UCSD-AML1 (cell line): ENCODE data around the gene PSAT1.

Experiments used
- DNase-seq: peaks from one replicate; lab custom pipeline; 2025; ENCODE audit not compliant: unreplicated experiment; lab: John Stamatoyannopoulos, UW

The PSAT1 gene

GRCh38 chr9:78316166-78316892 lies 19.4 kb downstream of the PSAT1 start:
- no peak for DNase-seq

GRCh38 chr9:78319197-78320029 lies 22.5 kb downstream of the PSAT1 start:
- no peak for DNase-seq

- DNase-seq = no peak
Observed at GRCh38 chr9:78320030-78320693, 23.2 kb downstream of the PSAT1 start.

- no peak for DNase-seq
Observed at GRCh38 chr9:78320875-78321496, 24.1 kb downstream of the PSAT1 start.

- DNase-seq = no peak
Observed at GRCh38 chr9:78321505-78321904, 24.6 kb downstream of the PSAT1 start.

- no peak for DNase-seq
Observed at GRCh38 chr9:78324068-78324650, 27.2 kb downstream of the PSAT1 start.

- DNase-seq = no peak
Observed at GRCh38 chr9:78324682-78325081, 27.8 kb downstream of the PSAT1 start.

- no peak for DNase-seq
Observed at GRCh38 chr9:78325343-78325742, 28.4 kb downstream of the PSAT1 start.

GRCh38 chr9:78325846-78326360 lies 29.0 kb downstream of the PSAT1 start:
- DNase-seq = no peak

- no peak for DNase-seq
Observed at GRCh38 chr9:78326564-78326963, 29.6 kb downstream of the PSAT1 start.

GRCh38 chr9:78332381-78332780 lies 35.5 kb downstream of the PSAT1 start:
- no peak for DNase-seq

- no peak for DNase-seq
Observed at GRCh38 chr9:78348848-78349247, 51.9 kb downstream of the PSAT1 start.

GRCh38 chr9:78351816-78352215 lies 54.9 kb downstream of the PSAT1 start:
- DNase-seq = no peak

- no peak for DNase-seq
Observed at GRCh38 chr9:78354324-78354973, 57.5 kb downstream of the PSAT1 start.

- no peak for DNase-seq
Observed at GRCh38 chr9:78354989-78355388, 58.1 kb downstream of the PSAT1 start.

- DNase-seq = no peak
Observed at GRCh38 chr9:78356634-78357033, 59.7 kb downstream of the PSAT1 start.

GRCh38 chr9:78357165-78357873 lies 60.4 kb downstream of the PSAT1 start:
- no peak for DNase-seq

- no peak for DNase-seq
Observed at GRCh38 chr9:78358329-78359051, 61.6 kb downstream of the PSAT1 start.

- no peak for DNase-seq
Observed at GRCh38 chr9:78363221-78363620, 66.3 kb downstream of the PSAT1 start.
